Heart left ventricle (tissue), 13 donors: Measurements from ENCODE around the gene IQSEC1.

ENCODE experiments used
- POLR2A ChIP-seq, 2 donors: fragments of 450-650 bp; IDR thresholded peaks; one replicate each; pipeline ENCODE4 v1.6.1; 2017; ENCODE audit warnings: antibody characterized with exemption in 2 of 2, mild to moderate bottlenecking in 2 of 2, moderate library complexity in 2 of 2
- TF ChIP-seq, protein P1 (sequence below), 12 donors: fragments of 200-600 bp; sonication (generic) in 4 of 12; IDR thresholded peaks; one replicate each; pipeline versions ENCODE4 v1.5.0 to v1.8.0; 2018 to 2022; ENCODE audit warnings: antibody characterized with exemption in 12 of 12, mild to moderate bottlenecking in 5 of 12
- donor health status: ischemic (EF 13 %, LVEDD 7.1; RV severe dilation, severe dysfunction).
- donor health status: DM: no; HTN: yes; CAD: no.
- donor health status: DM: no; HTN: no; CAD: no.
- donor health status: ischemic (EF 25% LVEDD 6.9; RV normal size, moderate dysfunction).
- donor health status: ischemic (EF 25% LVEDD 5.7; RV mildly dilated, moderate dysfunction).
- donor health status: ischemic (EF 35%, LVEDD 5.7; RV mildly dilated, moderate dysfunction).
- donor health status: nonischemic (EF 11% LVEDD 7.7; RV severe dilation, severe dysfunction).
- donor health status: DM: yes; HTN: yes; CAD: no.
- donor health status: PGD.
- donor health status: ischemic (EF 29% LVEDD 5.4; RV normal size, mild dysfunction).
- donor health status: nonischemic (EF 23%, LVEDD 6.1; RV moderate dilation, normal function).

DNA sequence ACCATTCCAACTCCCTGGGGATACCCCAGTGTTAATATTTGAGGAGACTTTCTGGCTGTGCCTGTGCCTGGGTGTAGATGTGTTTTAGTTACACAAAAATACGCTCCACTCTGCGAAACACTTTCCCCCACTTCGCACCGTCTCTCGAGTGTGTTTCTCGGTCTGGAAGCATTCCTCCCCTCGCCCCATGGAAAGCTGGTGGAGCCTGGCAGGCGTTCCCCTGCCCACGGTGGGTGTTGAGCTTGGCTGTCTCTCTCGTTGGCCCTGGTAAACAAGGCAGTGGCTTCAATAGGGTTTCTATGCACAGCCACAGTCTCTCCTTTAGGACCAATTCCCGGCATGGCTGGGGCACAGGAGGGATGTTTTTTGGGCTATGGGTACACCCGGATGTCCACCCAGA, 19.3 kb downstream of the IQSEC1 start:
- TF ChIP-seq, protein P1, sequence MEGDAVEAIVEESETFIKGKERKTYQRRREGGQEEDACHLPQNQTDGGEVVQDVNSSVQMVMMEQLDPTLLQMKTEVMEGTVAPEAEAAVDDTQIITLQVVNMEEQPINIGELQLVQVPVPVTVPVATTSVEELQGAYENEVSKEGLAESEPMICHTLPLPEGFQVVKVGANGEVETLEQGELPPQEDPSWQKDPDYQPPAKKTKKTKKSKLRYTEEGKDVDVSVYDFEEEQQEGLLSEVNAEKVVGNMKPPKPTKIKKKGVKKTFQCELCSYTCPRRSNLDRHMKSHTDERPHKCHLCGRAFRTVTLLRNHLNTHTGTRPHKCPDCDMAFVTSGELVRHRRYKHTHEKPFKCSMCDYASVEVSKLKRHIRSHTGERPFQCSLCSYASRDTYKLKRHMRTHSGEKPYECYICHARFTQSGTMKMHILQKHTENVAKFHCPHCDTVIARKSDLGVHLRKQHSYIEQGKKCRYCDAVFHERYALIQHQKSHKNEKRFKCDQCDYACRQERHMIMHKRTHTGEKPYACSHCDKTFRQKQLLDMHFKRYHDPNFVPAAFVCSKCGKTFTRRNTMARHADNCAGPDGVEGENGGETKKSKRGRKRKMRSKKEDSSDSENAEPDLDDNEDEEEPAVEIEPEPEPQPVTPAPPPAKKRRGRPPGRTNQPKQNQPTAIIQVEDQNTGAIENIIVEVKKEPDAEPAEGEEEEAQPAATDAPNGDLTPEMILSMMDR (IDR thresholded peaks at IDR 0.05), result no peak
- no peak for TF ChIP-seq POLR2A (IDR thresholded peaks at IDR 0.05)
